ENCODE measurements around the gene MBD3L2B.
A peak's percentile ranks its signal among the peaks of the same experiment; 100 is the strongest.
"Not testable (repeated sequence)": the region's sequence is repeated elsewhere in the genome, so short reads cannot be mapped to it uniquely, and the experiment has no call there.

MBD3L2B gene

DNA sequence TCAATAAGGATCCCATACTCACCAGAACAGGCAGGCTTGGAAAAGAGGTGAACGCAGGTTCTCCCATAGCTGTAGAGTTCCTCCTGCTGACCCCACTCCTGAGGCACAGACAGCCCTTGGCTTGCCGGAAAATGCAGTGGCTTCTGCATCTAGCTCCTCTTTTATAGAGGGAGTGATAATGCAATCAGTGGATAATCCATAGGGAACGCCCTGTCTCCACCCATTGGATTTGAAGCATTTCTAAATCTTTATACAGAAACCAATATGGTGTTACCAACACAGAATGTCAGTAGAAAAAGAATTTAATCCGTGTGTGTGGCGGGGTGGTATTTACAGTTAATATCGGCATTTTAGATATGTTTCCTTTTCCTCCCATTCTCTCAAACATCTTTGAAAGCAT is at the start of gene MBD3L2B:
MBD3L2B (minus strand) TSS at position 101 of the 400 bp plus-strand sequence; CDS start at position 67, 34 bp downstream.
- DNase-seq (ENCODE audit: extremely low read depth in 1 of 2, low read depth in 1 of 2), result not testable (repeated sequence)

- DNase-seq (ENCODE audit: extremely low read depth in 1 of 2, low read depth in 1 of 2), result no peak
Observed at GRCh38 chr19:7069904-7070226, 48.6 kb upstream of the MBD3L2B start.

GRCh38 chr19:7069042-7069903 is 48.0 kb upstream of the MBD3L2B start, which contains the start of gene ZNF557:
ZNF557 (plus strand) TSS chr19:7069703; CDS start chr19:7075075, 5,372 bp downstream.
- peak; percentile 97 to 98 for DNase-seq (ENCODE audit: extremely low read depth in 1 of 2, low read depth in 1 of 2)

GRCh38 chr19:7068599-7068998 is 47.4 kb upstream of the MBD3L2B start:
- no peak for DNase-seq (ENCODE audit: extremely low read depth in 1 of 2, low read depth in 1 of 2)

DNA sequence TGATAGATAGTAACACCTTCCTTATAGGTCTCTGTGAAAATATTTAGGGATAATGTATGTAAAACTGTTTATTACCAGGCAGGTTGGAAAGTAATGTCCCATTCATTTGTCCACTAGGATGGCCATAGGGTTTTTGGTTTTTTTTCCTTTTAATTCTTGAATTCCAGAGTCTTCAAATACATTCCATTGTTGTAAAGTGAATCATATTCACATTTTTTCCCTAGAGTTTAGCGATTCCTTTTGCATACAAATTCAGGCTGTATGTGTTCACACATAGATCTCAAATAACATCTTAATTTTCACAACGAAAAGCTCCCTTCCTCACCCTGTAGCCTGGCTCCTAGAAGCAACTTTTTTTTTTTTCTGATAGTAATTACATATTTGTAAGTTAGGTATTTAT is 46.5 kb upstream of the MBD3L2B start:
- DNase-seq (ENCODE audit: extremely low read depth in 1 of 2, low read depth in 1 of 2), result no peak

DNA sequence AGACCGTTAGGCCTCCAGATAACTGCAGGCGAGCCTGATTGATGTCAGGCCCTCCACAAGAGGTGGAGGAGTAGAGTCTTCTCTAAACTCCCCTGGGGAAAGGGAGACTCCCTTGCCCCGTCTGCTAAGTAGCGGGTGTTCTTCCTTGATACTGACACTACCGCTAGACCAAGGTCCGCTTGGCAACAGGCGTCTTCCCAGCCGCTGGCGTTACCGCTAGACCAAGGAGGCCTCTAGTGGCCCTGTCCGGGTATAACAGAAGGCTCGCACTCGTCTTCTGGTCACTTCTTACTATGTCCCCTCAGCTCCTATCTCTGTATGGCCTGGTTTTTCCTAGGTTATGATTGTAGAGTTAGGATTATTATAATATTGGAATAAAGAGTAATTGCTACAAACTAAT is 45.9 kb upstream of the MBD3L2B start:
- DNase-seq (ENCODE audit: extremely low read depth in 1 of 2, low read depth in 1 of 2), result not testable (repeated sequence)

DNA sequence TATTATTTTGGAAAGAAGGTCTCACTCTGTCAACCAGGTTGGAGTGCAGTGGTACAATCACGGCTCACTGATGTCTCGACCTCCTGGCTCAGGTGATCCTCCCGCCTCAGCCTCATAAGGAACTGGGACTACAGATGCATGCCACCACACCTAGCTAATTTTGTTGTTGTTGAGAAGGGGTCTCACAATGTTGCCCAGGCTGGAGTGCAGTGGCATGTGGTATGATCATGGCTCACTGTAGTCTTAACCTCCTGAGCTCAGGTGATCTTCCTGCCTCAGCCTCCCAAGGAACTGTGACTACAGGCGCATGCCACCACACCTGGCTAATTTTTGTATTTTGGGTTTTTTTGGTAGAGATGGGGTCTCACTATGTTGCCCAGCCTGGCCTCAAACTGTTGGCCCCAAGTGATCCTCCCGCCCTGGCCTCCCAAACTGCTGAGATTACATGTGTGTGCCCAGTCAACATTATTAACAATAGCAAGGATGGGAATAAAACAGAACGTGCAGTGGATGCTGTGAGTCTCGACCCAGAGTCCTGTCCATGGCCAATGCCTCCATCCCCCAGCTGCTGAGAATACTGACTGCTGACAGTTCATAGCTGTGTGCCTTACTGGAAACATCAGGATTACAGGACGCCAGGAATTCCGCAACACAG is 42.7 kb upstream of the MBD3L2B start:
- DNase-seq (ENCODE audit: extremely low read depth in 1 of 2, low read depth in 1 of 2), result no peak

- no peak for DNase-seq (ENCODE audit: extremely low read depth in 1 of 2, low read depth in 1 of 2)
Observed at GRCh38 chr19:7063339-7063738, 42.1 kb upstream of the MBD3L2B start.

DNA sequence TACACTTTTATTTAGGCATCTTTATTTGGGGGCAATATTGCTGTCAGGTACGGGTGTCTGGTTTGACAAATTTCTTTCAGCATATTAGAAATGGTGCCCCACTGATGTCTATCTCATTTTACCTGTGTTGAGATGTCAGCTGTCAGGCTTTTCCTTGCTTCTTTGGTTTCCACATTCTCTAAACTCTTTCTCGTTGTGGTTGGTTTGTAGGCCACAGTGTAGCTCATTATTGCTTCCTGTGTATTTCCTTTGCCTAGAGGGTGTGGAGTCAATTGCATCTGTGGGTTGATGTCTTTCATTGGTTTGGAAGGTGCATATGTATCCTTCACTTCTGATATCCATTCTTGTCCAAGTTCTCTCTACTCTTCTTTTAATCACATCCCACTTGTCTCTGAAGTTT is 38.7 kb upstream of the MBD3L2B start:
- DNase-seq (ENCODE audit: extremely low read depth in 1 of 2, low read depth in 1 of 2), result not testable (repeated sequence)

- not testable (repeated sequence) for DNase-seq (ENCODE audit: extremely low read depth in 1 of 2, low read depth in 1 of 2)
Observed at GRCh38 chr19:7058576-7058975, 37.3 kb upstream of the MBD3L2B start, which contains the start of gene MBD3L3. MBD3L3 (minus strand) TSS chr19:7058676; CDS start chr19:7058605, 71 bp downstream.

DNA sequence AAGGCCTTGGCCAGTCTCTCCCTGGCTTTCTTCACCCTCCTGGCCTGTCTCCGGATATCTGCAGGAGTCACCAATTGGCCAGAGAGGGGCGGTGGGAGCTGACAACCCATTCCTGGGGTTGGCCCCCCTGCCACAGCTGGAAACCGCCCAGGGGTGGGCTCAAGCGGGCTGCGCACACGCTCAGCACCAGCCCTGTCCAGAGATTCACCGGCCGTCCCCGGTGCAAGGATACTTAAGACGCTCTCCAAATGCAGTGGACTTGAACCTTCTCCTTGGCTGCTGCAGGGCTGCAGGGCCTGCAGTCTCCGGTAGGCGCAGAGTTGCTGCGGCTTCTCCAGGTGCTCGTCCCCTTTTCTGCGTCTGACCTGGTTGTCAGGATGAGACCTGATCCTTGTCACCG is 35.1 kb upstream of the MBD3L2B start:
- not testable (repeated sequence) for DNase-seq (ENCODE audit: extremely low read depth in 1 of 2, low read depth in 1 of 2)

DNA sequence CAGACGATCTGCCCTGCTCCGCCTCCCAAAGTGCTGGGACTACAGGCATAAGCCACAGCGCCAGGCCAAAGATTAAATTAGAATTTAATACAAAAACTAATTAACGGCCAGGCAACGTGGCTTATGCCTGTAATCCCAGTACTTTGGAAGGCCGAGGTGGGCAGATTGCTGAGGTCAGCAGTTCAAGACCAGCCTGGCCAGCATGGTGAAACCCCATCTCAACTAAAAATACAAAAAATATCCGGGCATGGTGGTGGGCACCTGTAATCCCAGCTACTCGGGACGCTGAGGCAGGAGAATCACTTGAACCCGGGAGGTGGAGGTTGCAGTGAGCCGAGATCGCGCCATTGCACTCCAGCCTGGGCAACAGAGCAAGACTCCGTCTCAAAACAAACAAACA is 34.4 kb upstream of the MBD3L2B start:
- DNase-seq (ENCODE audit: extremely low read depth in 1 of 2, low read depth in 1 of 2), result not testable (repeated sequence)

DNA sequence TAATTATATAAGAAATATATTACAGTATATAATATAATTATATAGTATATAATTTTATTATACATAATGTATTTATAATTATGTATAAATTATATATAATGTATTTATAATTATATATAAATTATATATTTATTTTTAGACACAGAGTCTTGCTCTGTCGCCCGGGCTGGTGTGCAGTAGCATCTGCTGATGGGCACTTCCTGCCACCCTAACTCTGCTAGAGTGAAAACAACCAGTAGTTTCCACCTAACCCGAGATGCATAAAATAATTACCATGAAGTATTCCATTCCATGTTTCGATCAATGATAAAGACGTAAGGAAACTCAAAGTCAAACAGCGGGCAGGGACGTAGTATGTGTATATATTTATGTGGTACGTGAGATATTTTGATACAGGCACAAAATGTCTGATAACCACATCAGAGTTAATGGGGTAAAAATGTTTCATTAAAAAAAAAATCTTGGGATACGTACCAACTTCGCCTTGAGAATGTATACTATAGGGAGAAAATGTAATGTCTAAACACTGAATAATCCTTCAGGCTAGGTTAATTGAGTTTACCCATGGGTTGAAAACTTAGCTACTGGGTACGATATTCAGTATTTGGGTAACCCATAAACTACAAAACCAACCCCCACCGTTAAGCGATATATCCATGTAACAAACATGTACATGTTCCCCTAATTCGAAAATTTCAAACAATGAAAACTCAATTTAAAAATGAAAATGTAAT is 33.6 kb upstream of the MBD3L2B start:
- DNase-seq (ENCODE audit: extremely low read depth in 1 of 2, low read depth in 1 of 2), result not testable (repeated sequence)

- not testable (repeated sequence) for DNase-seq (ENCODE audit: extremely low read depth in 1 of 2, low read depth in 1 of 2)
Observed at GRCh38 chr19:7052896-7053295, 31.7 kb upstream of the MBD3L2B start.

DNA sequence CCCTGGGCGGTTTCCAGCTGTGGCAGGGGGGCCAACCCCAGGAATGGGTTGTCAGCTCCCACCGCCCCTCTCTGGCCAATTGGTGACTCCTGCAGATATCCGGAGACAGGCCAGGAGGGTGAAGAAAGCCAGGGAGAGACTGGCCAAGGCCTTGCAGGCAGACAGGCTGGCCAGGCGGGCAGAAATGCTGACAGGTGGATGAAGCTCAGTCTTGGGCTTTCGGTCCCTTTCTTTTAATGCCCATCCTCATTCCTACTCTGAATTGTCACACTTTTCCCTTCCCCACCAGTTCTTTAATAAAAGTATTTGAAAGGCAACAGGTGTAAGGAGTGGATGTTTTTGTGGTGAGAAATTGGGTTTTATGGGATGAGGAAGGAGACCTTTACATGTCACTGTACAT is 30.2 kb upstream of the MBD3L2B start:
- not testable (repeated sequence) for DNase-seq (ENCODE audit: extremely low read depth in 1 of 2, low read depth in 1 of 2)

DNA sequence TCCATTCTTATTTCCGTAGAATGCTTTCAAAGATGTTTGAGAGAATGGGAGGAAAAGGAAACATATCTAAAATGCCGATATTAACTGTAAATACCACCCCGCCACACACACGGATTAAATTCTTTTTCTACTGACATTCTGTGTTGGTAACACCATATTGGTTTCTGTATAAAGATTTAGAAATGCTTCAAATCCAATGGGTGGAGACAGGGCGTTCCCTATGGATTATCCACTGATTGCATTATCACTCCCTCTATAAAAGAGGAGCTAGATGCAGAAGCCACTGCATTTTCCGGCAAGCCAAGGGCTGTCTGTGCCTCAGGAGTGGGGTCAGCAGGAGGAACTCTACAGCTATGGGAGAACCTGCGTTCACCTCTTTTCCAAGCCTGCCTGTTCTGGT is 27.8 kb upstream of the MBD3L2B start, which contains the start of gene MBD3L2:
MBD3L2 (plus strand) TSS at position 301 of the 400 bp plus-strand sequence; CDS start at position 354, 53 bp downstream.
- not testable (repeated sequence) for DNase-seq (ENCODE audit: extremely low read depth in 1 of 2, low read depth in 1 of 2)

DNA sequence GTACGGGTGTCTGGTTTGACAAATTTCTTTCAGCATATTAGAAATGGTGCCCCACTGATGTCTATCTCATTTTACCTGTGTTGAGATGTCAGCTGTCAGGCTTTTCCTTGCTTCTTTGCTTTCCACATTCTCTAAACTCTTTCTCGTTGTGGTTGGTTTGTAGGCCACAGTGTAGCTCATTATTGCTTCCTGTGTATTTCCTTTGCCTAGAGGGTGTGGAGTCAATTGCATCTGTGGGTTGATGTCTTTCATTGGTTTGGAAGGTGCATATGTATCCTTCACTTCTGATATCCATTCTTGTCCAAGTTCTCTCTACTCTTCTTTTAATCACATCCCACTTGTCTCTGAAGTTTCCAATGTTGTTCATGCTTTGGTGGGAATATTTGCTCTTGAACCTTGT is 20.3 kb upstream of the MBD3L2B start:
- not testable (repeated sequence) for DNase-seq (ENCODE audit: extremely low read depth in 1 of 2, low read depth in 1 of 2)

- not testable (repeated sequence) for DNase-seq (ENCODE audit: extremely low read depth in 1 of 2, low read depth in 1 of 2)
Observed at GRCh38 chr19:7040079-7040478, 18.8 kb upstream of the MBD3L2B start, which contains the start of gene MBD3L4. MBD3L4 (minus strand) TSS chr19:7040179; CDS start chr19:7040144, 35 bp downstream.

DNA sequence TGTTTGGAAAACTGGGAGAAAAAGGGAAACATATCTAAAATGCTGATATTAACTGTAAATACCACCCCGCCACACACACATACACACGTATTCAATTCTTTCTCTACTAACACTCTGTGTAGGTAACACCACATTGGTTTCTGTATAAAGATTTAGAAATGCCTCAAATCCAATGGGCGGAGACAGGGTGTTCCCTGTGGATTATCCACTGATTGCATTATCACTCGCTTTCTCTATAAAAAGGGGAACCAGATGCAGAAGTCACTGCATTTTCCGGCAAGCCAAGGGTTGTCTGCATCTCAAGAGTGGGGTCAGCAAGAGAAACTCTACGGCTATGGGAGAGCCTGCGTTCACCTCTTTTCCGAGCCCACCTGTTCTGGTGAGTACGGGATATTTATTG is 9.0 kb upstream of the MBD3L2B start, which contains the start of gene MBD3L5:
MBD3L5 (plus strand) TSS at position 301 of the 400 bp plus-strand sequence; CDS start at position 335, 34 bp downstream.
- not testable (repeated sequence) for DNase-seq (ENCODE audit: extremely low read depth in 1 of 2, low read depth in 1 of 2)

DNA sequence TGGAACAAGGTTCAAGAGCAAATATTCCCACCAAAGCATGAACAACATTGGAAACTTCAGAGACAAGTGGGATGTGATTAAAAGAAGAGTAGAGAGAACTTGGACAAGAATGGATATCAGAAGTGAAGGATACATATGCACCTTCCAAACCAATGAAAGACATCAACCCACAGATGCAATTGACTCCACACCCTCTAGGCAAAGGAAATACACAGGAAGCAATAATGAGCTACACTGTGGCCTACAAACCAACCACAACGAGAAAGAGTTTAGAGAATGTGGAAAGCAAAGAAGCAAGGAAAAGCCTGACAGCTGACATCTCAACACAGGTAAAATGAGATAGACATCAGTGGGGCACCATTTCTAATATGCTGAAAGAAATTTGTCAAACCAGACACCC is 7.6 kb upstream of the MBD3L2B start:
- not testable (repeated sequence) for DNase-seq (ENCODE audit: extremely low read depth in 1 of 2, low read depth in 1 of 2)

- no peak for DNase-seq (ENCODE audit: extremely low read depth in 1 of 2, low read depth in 1 of 2)
Observed at GRCh38 chr19:7018828-7019227, 2.4 kb downstream of the MBD3L2B start.

All from activated CD8-positive, alpha-beta memory T cell treated with anti-CD3 and anti-CD28 coated beads for 1 hour (primary cell).